NCI-H2029 (cell line): ENCODE data around the gene RPTOR.

Source experiments
- DNase-seq: peaks from one replicate; lab custom pipeline; 2025; lab: John Stamatoyannopoulos, UW

RPTOR gene

GRCh38 chr17:80833952-80834892, 289.6 kb downstream of the RPTOR start:
- no peak for DNase-seq

- no peak for DNase-seq
Observed at GRCh38 chr17:80834893-80835275, 290.2 kb downstream of the RPTOR start.

- no peak for DNase-seq
Observed at GRCh38 chr17:80835816-80836657, 291.4 kb downstream of the RPTOR start.

GRCh38 chr17:80836658-80836965, 292.0 kb downstream of the RPTOR start:
- no peak for DNase-seq

GRCh38 chr17:80836971-80837481, 292.4 kb downstream of the RPTOR start:
- no peak for DNase-seq

- no peak for DNase-seq
Observed at GRCh38 chr17:80837711-80838110, 293.1 kb downstream of the RPTOR start.

- DNase-seq: no peak
Observed at GRCh38 chr17:80838311-80839025, 293.8 kb downstream of the RPTOR start.

GRCh38 chr17:80839026-80839345, 294.3 kb downstream of the RPTOR start:
- DNase-seq: no peak

DNA sequence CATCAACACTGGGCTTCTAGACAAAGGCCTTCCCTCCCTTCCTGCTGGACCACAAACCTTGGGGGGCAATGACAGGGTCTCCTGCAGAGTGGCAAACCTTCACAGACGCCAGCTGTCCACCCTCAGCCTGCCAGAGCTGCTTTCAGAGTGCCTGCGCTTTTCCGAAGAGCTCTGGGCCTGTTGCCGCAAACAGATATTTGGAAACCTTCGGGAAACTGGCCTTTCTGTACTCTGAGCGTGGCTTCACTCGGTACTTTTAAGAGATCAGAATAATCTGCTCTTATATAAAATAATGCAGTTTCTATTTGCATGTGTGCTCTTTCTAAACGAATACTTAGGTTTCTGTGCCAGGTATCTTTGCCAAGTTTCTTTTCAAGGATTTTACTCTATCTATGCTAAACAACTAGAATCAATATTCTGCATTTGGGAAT, 294.9 kb downstream of the RPTOR start:
- DNase-seq: no peak

DNA sequence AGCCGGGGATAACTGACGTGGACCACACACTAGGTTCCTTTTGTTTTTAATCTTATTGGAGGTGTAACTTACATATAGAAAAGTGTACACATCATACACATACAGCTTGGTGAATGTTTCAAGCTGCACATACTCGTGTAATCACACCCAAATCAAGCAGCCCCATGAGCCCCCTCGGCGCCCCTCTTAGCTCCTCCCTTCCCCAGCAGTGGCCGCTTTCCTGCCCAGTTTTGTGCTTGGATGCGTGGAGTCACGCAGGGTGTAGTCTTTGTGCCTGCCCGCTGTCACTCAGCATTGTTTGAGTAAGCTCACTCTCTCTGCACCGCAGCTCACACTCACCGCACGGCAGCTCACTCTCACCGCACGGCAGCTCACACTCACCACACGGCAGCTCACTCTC, 295.3 kb downstream of the RPTOR start:
- no peak for DNase-seq

DNA sequence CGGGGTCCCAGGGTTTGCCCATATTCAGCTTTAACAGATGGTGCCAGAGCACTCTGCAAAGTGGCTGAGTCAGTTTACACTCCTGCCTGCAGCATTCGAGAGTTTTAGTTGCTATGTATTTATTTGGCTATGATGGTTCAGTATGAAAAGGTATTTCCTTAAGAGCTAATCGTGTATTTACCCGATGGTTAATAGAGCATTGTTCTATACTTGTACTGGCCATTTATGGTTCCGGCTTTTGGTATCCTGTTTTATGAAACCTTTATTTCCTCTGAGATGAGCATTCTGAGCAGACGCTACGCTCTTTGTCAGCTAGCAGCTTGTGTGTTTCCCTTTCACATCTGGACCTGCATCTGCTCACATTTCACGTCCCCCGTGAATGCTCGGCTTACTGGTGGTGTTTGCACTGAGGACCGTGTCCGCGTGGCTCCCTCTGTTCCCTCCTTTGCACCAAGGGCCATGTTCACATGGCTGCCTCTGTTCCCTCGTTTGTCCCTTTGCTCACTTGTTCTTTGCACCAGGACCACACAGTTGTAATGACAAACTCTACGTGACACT, 297.9 kb downstream of the RPTOR start:
- DNase-seq: peak; percentile 75

- no peak for DNase-seq
Observed at GRCh38 chr17:80843741-80844156, 299.1 kb downstream of the RPTOR start.

DNA sequence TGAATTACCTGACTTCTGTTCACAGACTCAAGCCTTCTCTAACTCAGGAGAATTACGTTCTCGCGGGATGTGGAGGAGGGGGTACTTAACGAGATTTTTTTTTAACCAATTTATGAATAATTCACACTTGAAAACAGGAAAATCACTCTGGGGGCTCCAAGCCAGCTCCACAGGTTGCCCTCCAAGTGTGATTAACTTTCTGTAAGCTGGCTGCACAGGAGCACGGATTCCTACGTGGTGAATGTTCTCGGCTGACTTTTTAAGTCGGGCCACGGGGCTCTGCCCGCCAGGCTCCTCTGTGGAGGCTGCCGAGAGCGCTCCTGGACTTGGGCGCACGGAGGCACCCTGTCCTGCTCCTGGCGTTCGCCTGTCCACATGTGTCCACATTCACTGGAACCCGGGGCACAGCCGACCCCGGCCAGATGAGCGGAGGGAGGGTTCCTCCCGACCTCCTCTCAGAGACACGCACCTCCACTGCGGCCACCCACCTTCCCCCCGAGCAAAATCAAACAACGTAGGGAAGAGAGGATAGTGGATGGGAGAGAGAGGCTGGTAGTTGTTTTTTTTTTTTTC, 299.9 kb downstream of the RPTOR start:
- no peak for DNase-seq

- DNase-seq: no peak
Observed at GRCh38 chr17:80845069-80845862, 300.6 kb downstream of the RPTOR start.

DNA sequence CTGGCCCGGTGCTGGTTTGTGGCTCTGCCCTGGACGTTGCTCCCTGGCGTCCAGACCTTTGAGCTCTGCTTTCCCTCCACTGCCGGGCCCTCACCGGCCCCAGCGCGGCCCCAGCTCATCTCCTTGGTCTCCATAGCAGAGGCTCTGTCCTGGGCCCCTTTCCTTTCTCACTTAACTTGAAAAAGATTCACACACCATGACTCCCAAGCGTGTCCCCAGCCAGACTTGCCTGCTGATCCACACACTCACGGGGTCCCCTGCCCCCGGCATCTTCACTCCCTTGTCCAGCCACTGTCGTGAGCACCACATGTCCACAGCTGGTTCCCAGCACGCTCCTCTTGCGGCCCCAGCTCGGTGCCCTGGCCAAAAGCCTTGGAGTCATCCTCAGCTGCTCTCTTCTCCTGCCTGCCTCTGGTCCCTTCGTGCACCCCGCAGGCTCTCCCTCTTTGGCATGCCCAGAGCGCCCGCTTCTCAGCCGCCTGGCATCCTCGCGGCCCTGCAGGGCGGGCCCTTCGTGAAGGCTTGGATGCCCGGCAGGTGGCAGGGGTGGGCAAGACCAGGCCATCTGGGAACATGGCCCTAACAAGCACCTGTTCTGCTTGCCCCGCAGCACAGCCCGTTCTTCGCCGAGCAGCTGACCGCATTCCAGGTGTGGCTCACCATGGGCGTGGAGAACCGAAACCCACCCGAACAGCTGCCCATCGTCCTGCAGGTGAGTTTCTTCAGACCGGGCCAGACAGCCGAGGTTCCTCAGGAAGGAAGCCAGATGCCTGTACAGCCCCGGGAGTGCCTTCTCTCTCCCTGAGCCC, 301.4 kb downstream of the RPTOR start:
- no peak for DNase-seq

DNA sequence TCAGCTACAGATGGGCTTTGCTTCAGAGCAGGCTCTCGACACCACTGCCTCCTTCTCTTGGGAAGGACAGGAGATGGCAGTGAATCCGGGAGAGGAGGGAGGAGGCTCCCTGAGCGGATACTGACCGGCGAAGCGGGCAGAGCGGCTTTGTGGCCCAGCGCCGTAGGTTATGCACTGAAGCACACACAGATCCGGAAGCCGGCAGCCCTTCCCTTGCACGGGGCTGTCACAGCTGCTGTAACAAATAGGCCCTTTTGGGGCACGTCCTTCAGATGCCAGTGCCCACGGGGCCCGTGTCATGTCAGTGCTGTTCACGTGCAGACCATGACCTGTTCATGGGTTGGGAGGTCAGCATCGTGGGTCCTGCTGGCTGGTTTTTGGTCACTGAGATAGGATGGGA, 302.3 kb downstream of the RPTOR start:
- no peak for DNase-seq

DNA sequence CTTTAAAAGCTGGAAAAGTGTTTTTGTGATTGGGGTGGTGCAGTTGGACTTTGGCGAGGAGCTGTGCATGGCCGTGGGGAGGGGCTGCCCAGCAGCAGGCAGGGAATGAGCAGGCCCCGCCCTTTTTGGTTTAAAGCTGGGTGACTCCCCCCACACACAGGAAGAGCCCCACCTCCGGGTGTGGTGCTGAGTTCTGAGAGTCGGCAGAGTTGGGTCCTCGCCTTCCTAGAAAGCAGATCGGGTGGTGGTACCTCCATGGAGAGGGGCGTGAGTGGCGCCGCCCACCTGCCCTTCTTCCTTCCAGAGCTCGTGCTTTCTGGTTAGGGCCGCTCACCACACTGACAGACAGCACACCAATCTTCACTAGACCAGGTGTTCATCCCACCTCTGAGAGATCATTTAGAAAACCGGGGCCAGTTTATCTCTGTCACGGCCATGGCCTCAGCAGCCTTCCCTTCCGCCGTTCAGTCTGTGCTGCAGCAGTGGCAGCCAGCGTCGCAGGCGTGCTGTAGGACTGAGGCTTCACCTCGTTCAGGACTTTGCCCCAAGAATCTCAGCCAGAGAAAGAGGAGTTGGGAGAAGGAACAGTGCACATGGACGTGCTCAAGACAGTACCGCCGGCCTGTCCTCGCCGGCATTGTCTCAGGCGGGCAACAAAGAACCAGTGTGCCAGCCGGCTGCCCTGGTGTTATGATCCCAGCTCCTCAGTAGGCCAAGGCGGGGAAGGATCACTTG, 303.0 kb downstream of the RPTOR start:
- DNase-seq: no peak

DNA sequence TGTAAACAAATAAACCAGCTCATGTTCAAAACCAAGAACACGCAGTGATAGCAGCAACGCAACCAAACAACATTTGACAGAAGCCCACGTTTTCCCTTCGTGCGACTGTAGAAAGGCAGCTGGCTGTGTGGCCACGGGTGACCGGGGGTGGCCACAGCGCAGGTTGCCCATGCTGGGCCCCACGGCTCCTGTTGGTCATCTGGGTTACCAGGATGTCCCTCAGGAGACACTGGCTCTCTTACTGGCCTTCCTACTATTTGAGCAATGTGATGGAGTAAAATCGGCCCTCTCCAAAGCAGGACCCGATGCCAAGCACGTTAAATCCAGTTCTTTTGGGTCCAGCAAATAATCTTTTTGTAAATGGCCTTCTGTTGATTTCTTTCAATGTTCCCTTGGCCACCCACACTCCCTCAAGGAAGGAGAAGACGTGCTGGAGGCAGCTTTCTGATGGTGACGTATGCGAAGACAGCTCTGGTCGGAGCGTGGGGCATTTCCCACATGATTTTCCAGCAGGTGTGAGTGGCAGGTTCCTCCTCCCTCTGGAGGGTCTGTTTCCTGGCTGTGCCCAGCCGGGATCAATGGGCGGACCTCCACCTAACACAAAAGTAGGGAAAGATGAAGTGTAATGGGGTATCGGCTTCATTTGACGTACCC, 303.9 kb downstream of the RPTOR start:
- DNase-seq: no peak

DNA sequence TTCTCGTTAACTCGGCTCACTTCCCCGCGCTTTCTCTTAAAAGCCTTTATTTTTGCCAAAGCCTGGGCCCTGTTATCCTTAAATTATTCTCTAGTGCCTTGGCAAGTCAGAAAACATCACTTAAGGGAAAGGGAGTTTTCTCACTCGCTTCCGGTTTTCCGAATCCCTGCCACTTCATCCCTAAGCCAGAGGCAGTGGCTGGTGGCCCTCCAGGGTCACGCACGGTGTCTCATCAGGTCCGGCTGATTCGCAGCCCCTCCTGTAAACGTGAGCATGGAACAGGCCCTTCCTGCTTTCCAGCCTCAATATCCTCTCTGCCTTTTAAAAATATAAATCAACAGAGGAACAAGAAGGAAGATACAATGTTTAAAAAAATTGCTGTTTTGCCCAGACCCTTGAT, 304.5 kb downstream of the RPTOR start:
- DNase-seq: no peak
